ENCODE results near the gene NOC4L.

NOC4L gene

DNA sequence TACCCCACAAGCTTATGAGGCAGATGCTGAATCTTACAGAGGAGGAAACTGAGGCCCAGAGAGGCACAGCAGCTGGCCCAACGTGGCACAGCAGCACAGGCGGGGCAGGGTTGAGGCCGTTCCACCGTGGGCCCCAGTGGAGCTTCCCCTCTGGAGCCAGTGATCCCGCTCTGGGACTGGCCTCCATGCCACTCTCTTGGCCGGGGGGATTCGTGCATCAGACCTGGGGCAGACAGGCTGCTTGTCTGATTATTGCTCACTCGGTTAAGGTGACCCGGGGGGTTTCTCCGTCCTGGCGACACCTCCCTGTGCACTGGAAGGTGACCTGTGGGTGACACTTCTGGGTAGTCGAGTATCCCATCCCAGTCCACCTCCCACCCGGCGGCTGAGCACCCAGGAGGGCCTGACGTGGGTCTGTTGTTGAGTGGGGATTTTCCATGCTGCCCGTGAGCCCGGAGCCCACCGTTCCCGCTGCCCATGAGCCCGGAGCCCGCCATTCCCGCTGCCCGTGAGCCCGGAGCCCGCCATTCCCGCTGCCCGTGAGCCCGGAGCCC lies 27.8 kb downstream of the NOC4L start:
- no peak overlapping the region for H3K27ac ChIP-seq
- TF ChIP-seq ZFX (IDR thresholded peaks at IDR 0.05) (no peak), CTCF (conservative IDR thresholded peaks at IDR 0.05) (no peak)

GRCh38 chr12:132172619-132173018 lies 28.4 kb downstream of the NOC4L start:
- H3K27ac ChIP-seq: no peak overlapping the region
- TF ChIP-seq CTCF (conservative IDR thresholded peaks at IDR 0.05): no peak
- TF ChIP-seq ZFX (IDR thresholded peaks at IDR 0.05): no peak

DNA sequence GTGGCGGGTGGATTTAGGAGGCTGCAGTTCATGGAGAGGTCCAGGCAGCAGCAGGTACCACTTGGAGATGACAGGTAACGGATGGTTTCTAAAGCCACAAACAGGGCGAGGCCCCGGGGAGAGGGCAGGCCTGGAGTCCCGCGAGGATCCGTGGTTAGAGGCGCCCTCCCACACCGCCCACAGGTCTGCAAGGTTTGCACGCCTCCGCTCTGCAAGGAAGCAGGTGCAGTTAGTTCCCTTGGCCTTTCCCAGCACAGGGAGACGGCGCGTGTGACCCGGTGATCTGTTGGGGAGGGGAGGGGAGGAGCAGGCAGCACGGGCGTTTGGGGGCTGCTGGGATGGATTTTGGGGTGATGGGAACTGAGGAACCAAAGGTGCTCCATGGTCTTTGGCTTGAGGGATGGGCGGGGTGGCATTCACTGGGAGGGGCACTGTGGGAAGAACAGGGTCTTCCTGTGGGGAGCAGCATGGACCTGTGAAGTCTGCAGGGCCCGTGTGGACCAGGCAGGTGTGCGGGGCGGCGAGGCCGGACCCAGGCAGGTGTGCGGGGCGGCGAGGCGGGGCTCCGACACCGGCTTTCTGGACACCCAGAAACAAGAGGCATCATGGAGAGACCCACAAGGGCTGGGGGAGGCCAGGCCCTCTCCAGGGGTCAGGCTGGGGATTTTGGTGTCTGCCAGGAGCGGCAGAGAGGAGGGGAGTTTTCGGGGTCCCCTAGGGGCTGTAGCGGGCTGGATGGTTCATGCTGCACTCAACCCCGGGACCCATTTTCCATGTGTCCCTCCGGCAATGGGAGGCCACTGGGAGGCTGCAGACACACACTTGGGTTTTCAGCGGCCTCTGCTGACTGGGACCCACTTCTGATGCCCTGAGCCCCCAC lies 29.1 kb downstream of the NOC4L start:
- TF ChIP-seq ZFX (IDR thresholded peaks at IDR 0.05) (no peak), CTCF (conservative IDR thresholded peaks at IDR 0.05) (no peak)
- no peak overlapping the region for H3K27ac ChIP-seq

- H3K27ac ChIP-seq: no peak overlapping the region
- TF ChIP-seq CTCF (conservative IDR thresholded peaks at IDR 0.05): no peak
- no peak for TF ChIP-seq ZFX (IDR thresholded peaks at IDR 0.05)
These were observed 30.0 kb downstream of the NOC4L start for GRCh38 chr12:132174015-132174838.

- no peak for TF ChIP-seq ZFX (IDR thresholded peaks at IDR 0.05)
- TF ChIP-seq CTCF (conservative IDR thresholded peaks at IDR 0.05): no peak
- H3K27ac ChIP-seq: no peak overlapping the region
These were observed 30.7 kb downstream of the NOC4L start for GRCh38 chr12:132174839-132175490.

DNA sequence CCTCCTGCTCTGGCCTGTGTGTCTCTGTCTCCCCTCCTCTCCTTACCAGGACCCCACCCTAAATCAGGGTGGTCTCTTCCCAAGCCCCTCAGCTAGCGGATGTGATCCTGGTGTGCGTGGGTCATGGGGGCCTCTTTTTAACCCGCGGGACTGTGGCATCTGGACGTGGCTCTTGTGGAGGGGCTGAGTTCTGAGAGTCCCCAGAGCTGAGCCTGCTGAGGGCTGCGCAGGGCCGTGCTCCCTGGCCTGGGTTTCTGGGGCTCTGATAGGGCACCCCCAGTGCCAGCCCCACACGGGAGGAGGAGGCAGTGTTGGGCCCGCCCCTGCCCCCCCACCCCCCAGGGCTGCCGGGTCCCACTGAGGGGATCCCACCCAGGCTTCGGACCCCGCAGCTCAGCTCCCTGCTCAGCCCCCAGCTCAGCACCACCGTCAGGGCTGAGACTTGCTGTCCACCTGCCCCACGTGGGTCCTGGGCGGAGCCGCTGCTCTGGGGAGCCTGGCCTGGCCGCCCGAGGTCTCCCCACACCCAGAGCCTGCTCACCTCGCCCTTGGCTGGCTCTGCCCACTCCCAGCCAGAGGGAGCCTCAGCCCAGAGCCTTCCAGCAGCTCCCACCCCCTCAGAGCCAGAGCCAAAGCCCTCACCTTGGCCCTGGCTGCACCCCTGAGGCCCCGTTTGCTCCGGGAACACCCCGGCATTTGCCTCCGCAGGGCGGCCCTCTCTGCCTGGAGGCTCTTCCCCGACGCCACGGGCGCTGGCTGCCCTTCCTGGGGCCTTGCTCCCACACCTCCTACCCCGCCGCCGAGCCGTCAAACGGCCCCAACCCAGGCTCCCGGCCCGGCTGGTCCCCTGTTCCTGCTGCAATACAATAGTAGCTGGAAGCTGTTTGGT lies 31.5 kb downstream of the NOC4L start:
- no peak overlapping the region for H3K27ac ChIP-seq
- no peak for TF ChIP-seq CTCF (conservative IDR thresholded peaks at IDR 0.05)
- TF ChIP-seq ZFX (IDR thresholded peaks at IDR 0.05): no peak
